Right cardiac atrium (tissue), 5 donors: ENCODE data around the gene RNH1. TPM values are rescaled to one million over a fixed set of nuclear protein-coding genes. Genes with fewer than 3 reads are reported as not detected.
A peak's percentile ranks its signal among the peaks of the same experiment; 100 is the strongest.

Experiments used
- ATAC-seq, 2 donors: fragments of 200-7000 bp; cut with Tn5 transposase; one replicate each; pipeline versions ENCODE4 v1.8.0 to v1.9.1; 2020; ENCODE audit warnings: moderate library complexity in 2 of 2, mild to moderate bottlenecking in 1 of 2
- DNase-seq, 3 donors: peaks; one replicate each; pipeline ENCODE4 v3.0.0-alpha.2; 2020
- H3K27ac ChIP-seq: one replicate; pipeline ENCODE4 v1.5.1; 2013; ENCODE audit warnings: mild to moderate bottlenecking, low read length, control low read depth, moderate library complexity
- H3K27me3 ChIP-seq: one replicate; pipeline ENCODE4 v1.6.1; 2013; ENCODE audit not compliant: control insufficient read depth, insufficient read depth
- H3K4me1 ChIP-seq: one replicate; pipeline ENCODE4 v1.6.1; 2013; ENCODE audit warnings: low read length; ENCODE audit not compliant: control insufficient read depth, insufficient read depth
- H3K4me3 ChIP-seq: one replicate; pipeline ENCODE4 v1.5.1; 2013; ENCODE audit warnings: low read length, control low read depth
- H3K9me3 ChIP-seq: one replicate; pipeline ENCODE4 v1.6.1; 2013; ENCODE audit warnings: low read length; ENCODE audit not compliant: control insufficient read depth
- WGBS: extraction: QIAGEN DNeasy Blood & Tissue Kit; methylation state at CpG from one replicate; pipeline ENCODE4 v1.1.7; 2013; 5-methylcytosine and 5-hydroxymethylcytosine counted together
- intact Hi-C, 4 donors: fragments of 100-400 bp; cut with DNase I; formaldehyde crosslinking; loops; one replicate each; pipeline versions ENCODE4 v1.11.0 to v1.14.0; 2022 to 2023
- polyA plus RNA-seq: library from polyadenylated mRNA; stranded (reverse); fragments of 200-250 nt; gene quantifications from one replicate; pipeline ENCODE4 v1.2.3, GENCODE V29; 2013
- total RNA-seq, 4 donors: library from RNA; stranded (reverse); fragmentation: NEBNext Ultra II Directional; extraction: Animal tissue kit (Norgen Biotek cat#: 25700); gene quantifications; one replicate each; pipeline ENCODE4 v1.2.1, GENCODE V29; 2021
- donor health status: healthy with polysubstance abuse.
- donor health status: DM: no; HTN: yes; CAD: no.
- donor health status: DM: no; HTN: no; CAD: no.
- donor health status: DM: no; HTN: yes; CAD: no; lungs with severe emphysema.
- donor health status: DM: yes; HTN: yes; CAD: no.

The RNH1 gene
- total and polyA plus RNA-seq, 5 donors = 162 to 203 (median 193) TPM

DNA sequence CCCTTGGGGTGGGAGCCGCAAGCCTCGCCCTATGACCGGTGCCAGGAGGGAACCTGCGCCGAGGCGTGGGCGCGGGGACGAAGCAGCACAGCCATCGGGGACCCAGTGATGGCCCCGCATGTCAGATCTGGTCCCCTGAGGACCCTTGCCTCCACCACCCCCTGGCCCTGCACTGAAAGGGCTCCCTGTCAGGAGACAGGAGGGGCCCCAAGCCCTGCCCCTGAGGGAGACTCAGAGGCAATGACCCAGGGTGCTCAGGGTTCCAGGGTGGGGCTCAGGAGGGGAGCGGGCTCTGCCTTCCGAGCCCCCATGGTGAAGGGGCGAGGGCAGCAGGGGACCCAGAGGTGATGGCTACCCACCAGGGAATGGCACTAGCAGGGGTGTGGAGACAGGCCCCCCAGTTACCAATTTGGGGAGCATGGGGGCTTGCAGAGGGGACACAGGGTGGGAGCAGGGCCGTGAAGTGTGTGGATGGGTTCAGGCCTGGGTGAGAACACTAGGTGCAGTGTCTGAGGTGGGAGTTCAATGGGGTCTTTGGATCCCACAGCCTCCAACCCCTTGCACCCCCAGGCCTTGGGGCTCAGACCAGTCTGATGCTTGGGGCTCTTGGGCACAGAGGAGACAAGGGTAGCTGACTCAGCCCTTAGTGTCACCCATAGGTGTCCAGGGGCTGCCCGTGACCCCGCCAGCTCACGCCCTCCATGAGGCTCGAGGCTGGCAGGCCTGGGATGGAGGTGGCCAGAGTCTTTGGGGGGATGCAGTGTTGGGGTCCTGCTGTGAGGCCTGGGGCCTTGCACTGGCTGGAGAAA, 30.8 kb upstream of the RNH1 start:
- WGBS = 52% methylated on average over 19 of the region's 19 CpGs
- H3K4me1 ChIP-seq = no peaks in the 10 kb centered on the region
- intact Hi-C loops = no loop called here
- no peak for ATAC-seq
- no peak overlapping the region for H3K4me3 ChIP-seq
- peak in 2 of 3 donors; percentile 13 to 57 for DNase-seq
- H3K27me3 ChIP-seq = no peaks in the 10 kb centered on the region
- H3K27ac ChIP-seq = no peak overlapping the region
- H3K9me3 ChIP-seq = no peaks in the 10 kb centered on the region

DNA sequence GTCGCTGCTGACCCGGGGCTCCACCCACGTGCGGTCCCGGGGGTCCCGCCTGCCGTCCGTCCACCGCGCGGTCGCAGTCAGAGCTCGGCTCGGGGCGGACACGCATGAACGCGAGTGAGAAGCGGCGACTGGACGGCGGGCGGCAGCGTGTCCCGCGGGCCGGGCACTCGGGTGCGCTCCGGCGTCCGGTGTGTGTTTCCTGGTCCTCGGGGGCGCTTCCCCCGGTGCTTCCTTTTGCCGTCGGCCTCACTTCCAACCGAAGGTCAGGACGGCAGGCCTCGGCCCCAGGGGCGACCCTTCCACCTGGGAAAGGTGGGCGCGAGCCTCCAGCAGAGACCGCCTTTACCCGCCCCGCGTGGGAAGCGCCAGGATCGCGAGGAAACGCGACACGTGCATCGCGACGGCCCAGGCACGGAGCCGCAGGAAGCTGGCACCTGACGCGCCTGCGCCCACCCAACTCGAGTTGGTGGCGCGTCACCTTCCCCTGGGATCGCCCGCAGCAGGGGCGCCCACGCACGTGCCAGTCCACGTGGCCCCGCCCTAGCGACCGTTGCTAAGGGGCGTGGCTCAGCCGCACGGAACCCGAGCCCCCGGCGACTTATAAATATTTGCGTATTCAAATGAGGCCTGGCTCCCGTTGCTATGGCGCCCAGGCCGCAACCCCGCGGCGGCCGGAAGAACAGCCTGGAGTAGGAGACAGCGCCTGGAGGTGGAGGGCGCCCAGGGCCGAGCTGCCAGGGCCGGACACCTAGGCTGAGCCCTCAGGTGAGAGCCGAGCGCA, 30.0 kb upstream of the RNH1 start, which contains the start of gene LRRC56:
Gene LRRC56 (plus strand): TSS at position 687 of the 781 bp plus-strand sequence. CDS start 3,158 bp downstream, outside the sequence.
- Histone ChIP-seq H3K9me3 (no peaks in the 10 kb centered on the region), H3K4me1 (no peaks in the 10 kb centered on the region), H3K27me3 (no peaks in the 10 kb centered on the region), H3K4me3 (peak within 1 kb of the TSS; percentile 4), H3K27ac (no peak within 1 kb of the TSS)
- 3% methylated on average over 93 of the region's 93 CpGs for WGBS
- peak; percentile 17 to 43 for ATAC-seq
- intact Hi-C loops = no loop called here
- DNase-seq = peak; percentile 82 to 93 (median 92)

DNA sequence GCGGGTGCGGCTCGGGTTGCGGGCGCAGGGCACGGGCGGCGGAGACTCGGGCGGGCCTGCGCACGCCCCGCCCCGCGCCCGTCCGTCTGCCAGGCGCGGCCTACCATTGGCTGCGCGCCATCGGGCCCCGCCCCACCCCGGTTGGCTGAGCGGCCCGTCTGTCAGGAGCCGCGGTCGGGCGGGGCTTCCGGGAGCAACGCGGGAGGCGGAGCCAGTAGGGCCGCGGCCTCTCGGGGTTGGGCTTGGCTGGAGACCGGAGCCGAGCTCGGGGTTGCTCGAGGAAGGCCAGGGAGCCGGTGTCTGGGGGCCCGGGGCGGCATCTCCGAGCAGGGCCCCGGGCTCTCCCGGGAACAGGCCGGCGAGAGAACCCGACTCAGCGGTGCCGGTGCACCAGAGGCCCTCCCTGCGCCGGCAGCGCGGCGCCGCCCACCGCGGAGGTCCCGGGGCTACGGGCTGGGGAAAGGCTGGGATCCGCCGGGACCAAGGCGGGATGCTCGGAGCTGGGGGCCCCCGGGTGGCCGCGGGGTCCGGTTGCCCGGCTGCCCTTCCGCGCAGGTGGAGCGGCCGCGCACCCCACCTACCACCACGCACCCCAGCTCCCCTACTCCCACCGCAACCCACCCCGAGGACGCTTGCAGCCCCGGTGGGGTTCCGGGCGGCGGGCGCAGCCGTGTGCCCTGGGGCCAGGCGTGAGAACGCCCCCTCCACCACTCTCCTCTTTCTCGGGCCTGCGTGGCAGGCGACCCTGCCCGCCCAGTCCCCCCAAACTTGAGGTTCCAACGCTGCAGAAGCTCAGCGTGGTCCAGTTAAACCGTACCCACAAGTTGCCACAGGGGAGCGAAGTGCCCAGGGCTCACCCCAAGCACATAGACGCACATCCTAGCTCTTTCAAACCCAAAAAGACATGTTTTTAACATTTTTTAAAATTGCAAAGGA, 28.7 kb upstream of the RNH1 start, which contains the start of gene HRAS:
Gene HRAS (minus strand): TSS at position 58 of the 936 bp plus-strand sequence.
- intact Hi-C loops = no loop called here
- H3K27ac ChIP-seq = no peak within 1 kb of the TSS
- ATAC-seq (peak; percentile 92), DNase-seq (peak; percentile 94 to 98 (median 97))
- H3K4me3 ChIP-seq = peak within 1 kb of the TSS; percentile 79
- H3K27me3 ChIP-seq = no peaks in the 10 kb centered on the region
- 3% methylated on average over 97 of the region's 97 CpGs for WGBS
- no peaks in the 10 kb centered on the region for H3K9me3 ChIP-seq
- H3K4me1 ChIP-seq = no peaks in the 10 kb centered on the region

DNA sequence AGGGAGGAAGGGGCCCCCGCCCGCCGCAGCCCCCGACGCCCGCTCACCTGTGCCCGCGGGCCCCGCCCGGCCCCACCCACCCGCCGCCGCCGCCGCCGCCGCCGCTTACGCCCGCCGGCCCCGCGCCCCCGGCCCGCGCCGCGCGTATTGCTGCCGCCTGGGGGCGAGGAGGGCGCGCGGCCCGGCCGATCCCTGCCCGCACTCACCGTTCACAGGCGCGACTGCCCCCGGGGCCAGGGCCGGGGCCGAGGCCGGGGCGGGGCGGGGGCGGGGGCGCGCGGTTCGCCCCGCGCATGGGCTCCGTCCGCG, 28.1 kb upstream of the RNH1 start:
- intact Hi-C loops = no loop called here
- Histone ChIP-seq H3K4me3 (peak overlapping the region; percentile 79), H3K27ac (no peak overlapping the region), H3K9me3 (no peaks in the 10 kb centered on the region), H3K4me1 (no peaks in the 10 kb centered on the region), H3K27me3 (no peaks in the 10 kb centered on the region)
- 1% methylated on average over 50 of the region's 56 CpGs for WGBS
- ATAC-seq (no peak), DNase-seq (no peak)

DNA sequence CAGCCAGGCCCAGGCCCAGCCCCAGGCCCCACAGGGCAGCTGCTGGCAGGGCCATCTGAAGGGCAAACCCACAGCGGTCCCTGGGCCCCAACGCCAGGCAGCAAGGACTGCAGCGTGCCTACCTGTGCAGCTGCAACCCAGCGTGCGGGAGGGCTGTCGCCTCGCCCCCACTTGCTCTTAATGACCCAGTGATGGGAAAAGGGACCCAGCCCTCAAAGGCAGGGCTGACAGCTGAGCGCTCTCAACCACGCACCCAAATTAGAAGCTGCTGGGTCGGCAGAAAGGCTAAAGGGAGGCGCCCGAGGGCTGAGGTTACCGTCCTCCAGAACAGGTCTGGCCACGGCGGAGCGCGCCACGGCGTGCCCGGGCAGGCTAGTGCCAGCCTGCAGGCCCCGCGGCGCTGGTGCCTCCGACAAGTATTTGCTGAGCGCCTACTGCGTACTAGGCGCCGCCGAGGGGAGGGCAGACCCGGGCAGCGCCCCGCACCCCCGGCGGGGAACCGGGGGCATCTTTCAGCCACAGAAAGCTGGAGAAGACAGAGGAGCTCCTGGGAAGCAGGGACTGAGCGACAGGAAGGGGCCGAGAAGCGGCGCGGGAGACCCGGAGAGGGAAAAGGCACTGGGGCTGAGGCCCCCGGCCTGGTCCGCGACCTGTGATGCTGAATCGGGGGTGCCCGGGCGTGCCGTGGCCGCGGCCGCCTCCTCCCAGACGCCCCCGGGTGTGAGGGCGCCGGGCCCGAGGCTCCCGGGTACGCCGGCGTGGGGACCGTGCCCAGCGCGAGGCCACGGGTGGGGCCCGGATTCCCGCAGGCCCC, 27.6 kb upstream of the RNH1 start:
- no peak overlapping the region for H3K27ac ChIP-seq
- H3K4me1 ChIP-seq = no peaks in the 10 kb centered on the region
- peak overlapping the region; percentile 79 for H3K4me3 ChIP-seq
- DNase-seq = peak in 2 of 3 donors; percentile 70 to 75
- 9% methylated on average over 66 of the region's 66 CpGs for WGBS
- intact Hi-C loops = no loop called here
- H3K27me3 ChIP-seq = no peaks in the 10 kb centered on the region
- no peaks in the 10 kb centered on the region for H3K9me3 ChIP-seq
- no peak for ATAC-seq

DNA sequence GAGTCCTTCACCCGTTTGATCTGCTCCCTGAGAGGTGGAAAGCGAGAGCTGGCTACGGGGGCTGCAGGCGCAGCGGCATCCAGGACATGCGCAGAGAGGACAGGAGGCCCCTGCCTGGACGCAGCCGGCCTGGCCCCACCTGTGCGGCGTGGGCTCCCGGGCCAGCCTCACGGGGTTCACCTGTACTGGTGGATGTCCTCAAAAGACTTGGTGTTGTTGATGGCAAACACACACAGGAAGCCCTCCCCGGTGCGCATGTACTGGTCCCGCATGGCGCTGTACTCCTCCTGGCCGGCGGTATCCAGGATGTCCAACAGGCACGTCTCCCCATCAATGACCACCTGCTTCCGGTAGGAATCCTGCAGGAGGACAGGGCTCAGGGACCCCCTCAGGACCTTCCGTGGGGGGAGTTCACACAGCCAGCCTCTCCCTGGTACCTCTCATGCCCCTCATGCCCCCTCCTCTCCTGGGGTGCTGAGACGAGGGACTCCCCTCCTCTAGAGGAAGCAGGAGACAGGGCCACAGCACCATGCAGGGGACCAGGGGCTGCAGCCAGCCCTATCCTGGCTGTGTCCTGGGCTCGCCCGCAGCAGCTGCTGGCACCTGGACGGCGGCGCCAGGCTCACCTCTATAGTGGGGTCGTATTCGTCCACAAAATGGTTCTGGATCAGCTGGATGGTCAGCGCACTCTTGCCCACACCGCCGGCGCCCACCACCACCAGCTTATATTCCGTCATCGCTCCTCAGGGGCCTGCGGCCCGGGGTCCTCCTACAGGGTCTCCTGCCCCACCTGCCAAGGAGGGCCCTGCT, 26.7 kb upstream of the RNH1 start:
- WGBS = 91% methylated on average over 37 of the region's 37 CpGs
- no peak overlapping the region for H3K4me3 ChIP-seq
- H3K9me3 ChIP-seq = no peaks in the 10 kb centered on the region
- intact Hi-C loops = no loop called here
- H3K4me1 ChIP-seq = no peaks in the 10 kb centered on the region
- H3K27me3 ChIP-seq = no peaks in the 10 kb centered on the region
- DNase-seq (peak in 2 of 3 donors; percentile 18 to 69), ATAC-seq (no peak)
- H3K27ac ChIP-seq = no peak overlapping the region

DNA sequence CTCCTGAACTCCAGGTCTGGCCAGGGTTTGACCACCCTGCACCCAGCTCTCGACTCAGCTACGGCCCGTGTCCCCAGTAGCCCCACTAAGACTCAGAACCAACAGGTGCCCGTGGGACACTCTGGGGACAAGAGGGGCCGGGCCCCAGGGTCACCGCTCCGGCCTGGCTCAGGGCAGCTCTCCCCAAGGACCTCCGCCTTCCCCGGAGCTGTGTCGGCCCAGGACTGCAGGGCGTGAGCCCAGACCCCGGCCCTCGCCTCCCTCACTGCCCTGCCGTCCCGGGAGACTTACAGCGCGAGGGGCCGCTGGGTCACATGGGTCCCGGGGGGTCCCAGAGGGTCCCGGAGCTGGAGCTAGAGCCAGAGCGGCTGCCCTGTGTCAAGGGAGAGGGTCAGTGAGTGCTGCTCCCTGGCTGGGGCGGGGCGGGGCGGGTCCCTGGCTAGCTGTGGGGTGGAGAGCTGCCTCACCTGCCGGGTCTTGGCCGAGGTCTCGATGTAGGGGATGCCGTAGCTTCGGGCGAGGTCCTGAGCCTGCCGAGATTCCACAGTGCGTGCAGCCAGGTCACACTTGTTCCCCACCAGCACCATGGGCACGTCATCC, 26.0 kb upstream of the RNH1 start:
- DNase-seq (peak in 2 of 3 donors; percentile 24 to 51), ATAC-seq (no peak)
- 94% methylated on average over 33 of the region's 33 CpGs for WGBS
- Histone ChIP-seq H3K9me3 (no peaks in the 10 kb centered on the region), H3K27me3 (no peaks in the 10 kb centered on the region), H3K4me1 (no peaks in the 10 kb centered on the region), H3K27ac (no peak overlapping the region), H3K4me3 (no peak overlapping the region)
- intact Hi-C loops = no loop called here

DNA sequence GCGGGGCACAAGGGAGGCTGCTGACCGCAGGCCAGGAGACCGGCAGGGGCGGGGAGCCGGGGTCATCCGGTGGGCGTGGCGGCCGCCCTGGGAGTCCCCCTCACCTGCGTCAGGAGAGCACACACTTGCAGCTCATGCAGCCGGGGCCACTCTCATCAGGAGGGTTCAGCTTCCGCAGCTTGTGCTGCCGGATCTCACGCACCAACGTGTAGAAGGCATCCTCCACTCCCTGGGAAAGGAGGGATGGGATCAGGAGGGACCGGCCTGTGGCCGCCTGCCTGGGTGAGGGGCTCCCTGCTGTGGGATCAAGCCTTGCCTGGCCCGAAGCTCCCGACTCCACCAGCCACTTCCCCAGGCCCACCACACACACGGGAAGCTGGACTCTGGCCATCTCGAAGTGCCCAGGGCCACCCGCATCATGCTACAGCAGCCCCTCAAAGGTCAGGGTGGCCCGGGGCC, 25.5 kb upstream of the RNH1 start:
- H3K27ac ChIP-seq = no peak overlapping the region
- no peaks in the 10 kb centered on the region for H3K4me1 ChIP-seq
- peak in 1 of 3 donors; percentile 59 for DNase-seq
- no peak for ATAC-seq
- no peak overlapping the region for H3K4me3 ChIP-seq
- intact Hi-C loops = no loop called here
- no peaks in the 10 kb centered on the region for H3K9me3 ChIP-seq
- WGBS = 80% methylated on average over 23 of the region's 23 CpGs
- no peaks in the 10 kb centered on the region for H3K27me3 ChIP-seq

DNA sequence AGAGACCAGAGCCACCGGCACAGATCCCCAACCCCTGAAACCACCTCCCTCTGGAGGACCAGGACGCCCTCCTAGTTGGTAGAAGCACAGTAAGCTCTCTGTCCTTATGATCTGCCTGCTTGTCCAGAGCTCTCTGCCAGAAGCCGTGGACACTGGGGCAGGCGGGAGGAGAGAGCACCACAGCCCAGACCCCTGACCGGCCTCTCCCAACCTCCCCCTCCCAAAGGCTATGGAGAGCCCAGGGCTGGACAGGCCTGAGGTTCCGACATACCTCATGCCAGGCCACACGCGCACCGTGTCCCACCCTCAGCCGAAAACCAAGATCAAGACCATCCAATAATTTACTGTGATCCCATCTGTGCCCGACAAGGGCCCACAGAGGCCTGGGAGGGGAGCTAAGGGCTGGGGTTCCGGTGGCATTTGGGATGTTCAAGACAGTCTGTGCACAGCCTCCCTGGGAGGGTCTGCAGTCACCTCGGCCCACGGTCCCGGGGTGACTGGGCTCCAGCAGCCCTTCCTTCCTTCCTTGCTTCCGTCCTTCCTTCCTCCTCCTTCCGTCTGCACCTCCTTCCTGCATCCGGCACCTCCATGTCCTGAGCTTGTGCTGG, 25.0 kb upstream of the RNH1 start:
- DNase-seq (no peak), ATAC-seq (no peak)
- WGBS = 81% methylated on average over 18 of the region's 18 CpGs
- H3K9me3 ChIP-seq = no peaks in the 10 kb centered on the region
- H3K4me1 ChIP-seq = no peaks in the 10 kb centered on the region
- intact Hi-C loops = no loop called here
- H3K27me3 ChIP-seq = no peaks in the 10 kb centered on the region
- H3K4me3 ChIP-seq = no peak overlapping the region
- H3K27ac ChIP-seq = no peak overlapping the region
